HEK293 (cell line): Measurements from ENCODE around the gene CD151.
A peak's percentile ranks its signal among the peaks of the same experiment; 100 is the strongest.

Experiments used
- CTCF ChIA-PET: fragments of 350-600 bp; formaldehyde crosslinking; extraction: SDS; loops from one replicate; lab custom pipeline; 2021; ENCODE audit warnings: antibody characterized with exemption; lab: Yijun Ruan, JAX
- POLR2A ChIA-PET: fragments of 300-600 bp; formaldehyde crosslinking; extraction: SDS; loops from one replicate; lab custom pipeline; 2020; ENCODE audit warnings: antibody characterized with exemption, inconsistent platforms; lab: Yijun Ruan, JAX
- H3K27ac ChIP-seq: fragments of 200-500 bp; sonication (Bioruptor generic); 2 replicates; pipeline ENCODE4 v1.5.1; 2014; ENCODE audit warnings: low read depth, low read length, control low read depth, inconsistent platforms; ENCODE audit errors: extremely low read depth
- H3K36me3 ChIP-seq, 2 experiments: fragments of 200-500 bp in 1 of 2; sonication (Bioruptor generic) in 1 of 2; 1 replicate in 1 of 2; 2 replicates in 1 of 2; pipeline ENCODE4 v1.5.1; 2014 to 2017; ENCODE audit warnings: inconsistent platforms in 2 of 2, low read length in 2 of 2; ENCODE audit not compliant: control insufficient read depth in 2 of 2, insufficient read depth in 1 of 2
- H3K4me1 ChIP-seq: fragments of 200-500 bp; sonication (Bioruptor generic); 2 replicates; pipeline ENCODE4 v1.5.1; 2014; ENCODE audit warnings: mild to moderate bottlenecking, low read length, inconsistent platforms; ENCODE audit not compliant: control insufficient read depth, insufficient read depth
- H3K4me3 ChIP-seq: 2 replicates; pipeline ENCODE4 v1.5.1; 2011; ENCODE audit warnings: low read depth, mild to moderate bottlenecking, control low read depth, low read length, moderate library complexity
- H3K9me3 ChIP-seq: fragments of 200-500 bp; sonication (Bioruptor generic); 2 replicates; pipeline ENCODE4 v1.5.1; 2014; ENCODE audit warnings: low read depth, low read length, inconsistent platforms; ENCODE audit not compliant: control insufficient read depth, insufficient read depth
- GLI4 ChIP-seq: fragments of 450-650 bp; formaldehyde crosslinking; IDR thresholded peaks from 2 replicates; pipeline ENCODE4 v1.5.1; 2016; ENCODE audit warnings: missing biosample characterization, missing genetic modification characterization
- RBAK ChIP-seq: fragments of 450-650 bp; formaldehyde crosslinking; IDR thresholded peaks from 2 replicates; pipeline ENCODE4 v1.5.1; 2016; ENCODE audit warnings: missing biosample characterization, missing genetic modification characterization
- REST ChIP-seq: fragments of 450-650 bp; formaldehyde crosslinking; IDR thresholded peaks from 2 replicates; pipeline ENCODE4 v1.5.1; 2016; ENCODE audit warnings: missing biosample characterization, missing genetic modification characterization
- SALL2 ChIP-seq: fragments of 450-650 bp; formaldehyde crosslinking; IDR thresholded peaks from 2 replicates; pipeline ENCODE4 v1.5.0; 2017; ENCODE audit warnings: missing biosample characterization, mild to moderate bottlenecking, missing genetic modification characterization, borderline replicate concordance
- SCRT1 ChIP-seq: fragments of 450-650 bp; formaldehyde crosslinking; IDR thresholded peaks from 2 replicates; pipeline ENCODE4 v1.5.1; 2016; ENCODE audit warnings: missing biosample characterization, missing genetic modification characterization, borderline replicate concordance
- SCRT2 ChIP-seq: fragments of 450-650 bp; formaldehyde crosslinking; IDR thresholded peaks from 2 replicates; pipeline ENCODE4 v1.5.1; 2016; ENCODE audit warnings: missing biosample characterization, missing genetic modification characterization
- ZBTB17 ChIP-seq: fragments of 450-650 bp; formaldehyde crosslinking; IDR thresholded peaks from 2 replicates; pipeline ENCODE4 v1.5.1; 2016; ENCODE audit warnings: missing biosample characterization, missing genetic modification characterization
- ZIC2 ChIP-seq: fragments of 450-650 bp; formaldehyde crosslinking; IDR thresholded peaks from 2 replicates; pipeline ENCODE4 v1.5.1; 2016; ENCODE audit warnings: missing biosample characterization, missing genetic modification characterization
- ZNF112 ChIP-seq: fragments of 450-650 bp; formaldehyde crosslinking; IDR thresholded peaks from 2 replicates; pipeline ENCODE4 v1.5.0; 2017; ENCODE audit warnings: missing biosample characterization, missing genetic modification characterization
- ZNF169 ChIP-seq: fragments of 450-650 bp; formaldehyde crosslinking; IDR thresholded peaks from 2 replicates; pipeline ENCODE4 v1.5.1; 2016; ENCODE audit warnings: missing biosample characterization, missing genetic modification characterization
- ZNF202 ChIP-seq: fragments of 450-650 bp; formaldehyde crosslinking; IDR thresholded peaks from 2 replicates; pipeline ENCODE4 v1.5.1; 2016; ENCODE audit warnings: missing biosample characterization, missing genetic modification characterization, borderline replicate concordance
- ZNF23 ChIP-seq: fragments of 450-650 bp; formaldehyde crosslinking; IDR thresholded peaks from 2 replicates; pipeline ENCODE4 v1.5.1; 2016; ENCODE audit warnings: missing biosample characterization, missing genetic modification characterization, borderline replicate concordance
- ZNF266 ChIP-seq: fragments of 450-650 bp; formaldehyde crosslinking; IDR thresholded peaks from 2 replicates; pipeline ENCODE4 v1.5.1; 2016; ENCODE audit warnings: missing biosample characterization, missing genetic modification characterization, low read depth
- ZNF366 ChIP-seq: fragments of 450-650 bp; formaldehyde crosslinking; conservative IDR thresholded peaks from 2 replicates; pipeline ENCODE4 v1.5.1; 2016; ENCODE audit warnings: missing biosample characterization, missing genetic modification characterization
- ZNF48 ChIP-seq: fragments of 450-650 bp; formaldehyde crosslinking; IDR thresholded peaks from 2 replicates; pipeline ENCODE4 v1.5.1; 2016; ENCODE audit warnings: missing biosample characterization, missing genetic modification characterization
- ZNF501 ChIP-seq: fragments of 450-650 bp; formaldehyde crosslinking; IDR thresholded peaks from 2 replicates; pipeline ENCODE4 v1.5.1; 2016; ENCODE audit warnings: missing biosample characterization, missing genetic modification characterization
- ZNF513 ChIP-seq: fragments of 450-650 bp; IDR thresholded peaks from 2 replicates; pipeline ENCODE4 v1.5.1; 2018; ENCODE audit warnings: missing biosample characterization, missing genetic modification characterization
- ZNF555 ChIP-seq: fragments of 450-650 bp; formaldehyde crosslinking; conservative IDR thresholded peaks from 2 replicates; pipeline ENCODE4 v1.5.1; 2017; ENCODE audit warnings: missing biosample characterization, mild to moderate bottlenecking, missing genetic modification characterization, inconsistent platforms
- ZNF670 ChIP-seq: fragments of 450-650 bp; formaldehyde crosslinking; IDR thresholded peaks from 2 replicates; pipeline ENCODE4 v1.5.1; 2016; ENCODE audit warnings: missing biosample characterization, missing genetic modification characterization, low read depth
- ZNF677 ChIP-seq: fragments of 450-650 bp; IDR thresholded peaks from 2 replicates; pipeline ENCODE4 v1.5.0; 2018; ENCODE audit warnings: missing biosample characterization, mild to moderate bottlenecking, missing genetic modification characterization, moderate library complexity
- ZNF701 ChIP-seq: fragments of 450-650 bp; formaldehyde crosslinking; IDR thresholded peaks from 2 replicates; pipeline ENCODE4 v1.5.1; 2016; ENCODE audit warnings: missing biosample characterization, missing genetic modification characterization
- ZNF747 ChIP-seq: fragments of 450-650 bp; formaldehyde crosslinking; IDR thresholded peaks from 2 replicates; pipeline ENCODE4 v1.5.1; 2016; ENCODE audit warnings: missing biosample characterization, missing genetic modification characterization
- ZNF777 ChIP-seq: fragments of 450-650 bp; formaldehyde crosslinking; IDR thresholded peaks from 2 replicates; pipeline ENCODE4 v1.5.1; 2017; ENCODE audit warnings: missing biosample characterization, missing genetic modification characterization, borderline replicate concordance
- ZSCAN16 ChIP-seq: fragments of 450-650 bp; formaldehyde crosslinking; IDR thresholded peaks from 2 replicates; pipeline ENCODE4 v1.5.1; 2016; ENCODE audit warnings: missing biosample characterization, missing genetic modification characterization
- ZSCAN30 ChIP-seq: fragments of 450-650 bp; IDR thresholded peaks from 2 replicates; pipeline ENCODE4 v1.5.1; 2018; ENCODE audit warnings: missing biosample characterization, mild to moderate bottlenecking, missing genetic modification characterization, moderate library complexity
- ZSCAN4 ChIP-seq: fragments of 450-650 bp; formaldehyde crosslinking; IDR thresholded peaks from 2 replicates; pipeline ENCODE4 v1.5.1; 2017; ENCODE audit warnings: missing biosample characterization, missing genetic modification characterization
- TF ChIP-seq, protein P1 (sequence below): fragments of 450-650 bp; formaldehyde crosslinking; conservative IDR thresholded peaks from 2 replicates; pipeline ENCODE4 v1.5.1; 2016; ENCODE audit warnings: low read depth, missing biosample characterization, missing genetic modification characterization

The CD151 gene

DNA sequence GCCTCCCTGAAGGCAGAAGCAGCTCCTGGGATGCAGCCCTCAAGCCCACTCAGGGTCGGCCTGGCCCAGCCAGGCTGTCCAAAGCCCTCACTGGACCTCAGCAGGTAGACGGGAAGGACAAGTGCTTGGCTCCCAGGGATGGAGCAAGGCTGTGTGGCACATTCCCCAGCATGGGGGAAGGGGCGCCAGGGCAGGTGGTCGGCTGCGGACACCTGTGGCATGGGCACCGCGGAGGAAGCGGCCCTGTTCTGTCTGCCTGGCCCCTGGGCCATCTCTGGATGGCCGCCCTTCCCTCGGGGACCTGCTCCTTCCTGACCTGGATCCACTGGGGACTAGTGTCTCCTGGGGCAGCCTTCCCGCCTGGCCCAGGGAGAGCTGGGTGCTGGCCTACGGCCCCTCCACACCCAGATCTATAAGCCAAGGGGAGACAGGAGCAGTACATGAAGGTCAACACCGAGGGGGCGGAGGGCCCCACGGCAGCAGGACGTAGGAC, 51.9 kb downstream of the CD151 start:
- H3K27ac ChIP-seq, result no peak overlapping the region
- TF ChIP-seq ZIC2 (tag by site-specific recombination) (no peak), ZNF777 (tag by site-specific recombination) (no peak), ZNF670 (tag by site-specific recombination) (no peak), SCRT1 (tag by site-specific recombination) (peak; percentile 55; the same call in 1 of the 2 replicates), ZSCAN16 (no peak), REST (tag by site-specific recombination) (no peak), ZNF169 (tag by site-specific recombination) (no peak), ZNF112 (tag by site-specific recombination) (no peak), SCRT2 (tag by site-specific recombination) (peak; percentile 66), ZNF677 (tag by site-specific recombination) (no peak), ZBTB17 (tag by site-specific recombination) (no peak), ZSCAN4 (tag by site-specific recombination) (no peak)
- TF ChIP-seq, all 188 proteins: peak for 2
- Histone ChIP-seq H3K4me3 (no peak overlapping the region), H3K4me1 (no peaks in the 10 kb centered on the region), H3K9me3 (no peaks in the 10 kb centered on the region), H3K36me3 (peaks cover 0 to 77% of the 10 kb centered on the region in 2 experiments; a peak in 2 of 3 replicates)
- CTCF ChIA-PET, result no interaction called here
- POLR2A ChIA-PET, result no interaction called here

DNA sequence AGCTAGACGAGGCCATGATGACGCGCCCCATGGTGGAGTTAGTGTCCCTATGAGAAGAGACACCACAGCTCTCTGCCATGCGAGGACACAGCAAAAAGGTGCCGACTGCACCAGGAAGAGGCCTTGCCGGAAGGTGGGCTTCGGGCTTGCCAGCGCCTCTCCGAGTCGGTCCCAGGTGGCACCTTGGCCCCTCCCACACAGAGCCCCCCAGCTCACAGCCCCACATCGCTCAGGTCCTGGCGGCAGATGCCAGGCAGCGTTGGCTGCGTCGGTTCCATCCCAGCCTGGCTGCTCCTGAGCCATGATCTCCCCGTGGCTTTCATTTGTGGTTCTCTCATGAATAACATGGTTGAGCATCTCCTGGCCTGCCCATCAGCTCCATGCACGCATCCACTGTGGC, 53.8 kb downstream of the CD151 start:
- Histone ChIP-seq H3K9me3 (no peaks in the 10 kb centered on the region), H3K4me1 (no peaks in the 10 kb centered on the region), H3K4me3 (no peak overlapping the region), H3K27ac (no peak overlapping the region), H3K36me3 (peaks cover 0 to 79% of the 10 kb centered on the region in 2 experiments; a peak in 2 of 3 replicates)
- POLR2A ChIA-PET, result interaction anchor here (1.7 kb wide), 1 partner anchor 9 kb away, joined by 4 read pairs; no protein-coding TSS in a partner anchor
- CTCF ChIA-PET, result no interaction called here
- TF ChIP-seq ZNF555 (no peak), ZNF747 (tag by site-specific recombination) (no peak), ZBTB17 (tag by site-specific recombination) (no peak), ZNF513 (no peak), ZSCAN30 (tag by site-specific recombination) (no peak), ZNF202 (tag by site-specific recombination) (no peak), ZNF501 (tag by site-specific recombination) (no peak), ZNF266 (tag by site-specific recombination) (no peak), ZNF48 (tag by site-specific recombination) (no peak), ZNF23 (tag by site-specific recombination) (no peak), SALL2 (tag by site-specific recombination) (no peak), ZNF366 (no peak), RBAK (tag by site-specific recombination) (no peak), GLI4 (tag by site-specific recombination) (no peak), ZNF701 (no peak)
- TF ChIP-seq, protein P1, sequence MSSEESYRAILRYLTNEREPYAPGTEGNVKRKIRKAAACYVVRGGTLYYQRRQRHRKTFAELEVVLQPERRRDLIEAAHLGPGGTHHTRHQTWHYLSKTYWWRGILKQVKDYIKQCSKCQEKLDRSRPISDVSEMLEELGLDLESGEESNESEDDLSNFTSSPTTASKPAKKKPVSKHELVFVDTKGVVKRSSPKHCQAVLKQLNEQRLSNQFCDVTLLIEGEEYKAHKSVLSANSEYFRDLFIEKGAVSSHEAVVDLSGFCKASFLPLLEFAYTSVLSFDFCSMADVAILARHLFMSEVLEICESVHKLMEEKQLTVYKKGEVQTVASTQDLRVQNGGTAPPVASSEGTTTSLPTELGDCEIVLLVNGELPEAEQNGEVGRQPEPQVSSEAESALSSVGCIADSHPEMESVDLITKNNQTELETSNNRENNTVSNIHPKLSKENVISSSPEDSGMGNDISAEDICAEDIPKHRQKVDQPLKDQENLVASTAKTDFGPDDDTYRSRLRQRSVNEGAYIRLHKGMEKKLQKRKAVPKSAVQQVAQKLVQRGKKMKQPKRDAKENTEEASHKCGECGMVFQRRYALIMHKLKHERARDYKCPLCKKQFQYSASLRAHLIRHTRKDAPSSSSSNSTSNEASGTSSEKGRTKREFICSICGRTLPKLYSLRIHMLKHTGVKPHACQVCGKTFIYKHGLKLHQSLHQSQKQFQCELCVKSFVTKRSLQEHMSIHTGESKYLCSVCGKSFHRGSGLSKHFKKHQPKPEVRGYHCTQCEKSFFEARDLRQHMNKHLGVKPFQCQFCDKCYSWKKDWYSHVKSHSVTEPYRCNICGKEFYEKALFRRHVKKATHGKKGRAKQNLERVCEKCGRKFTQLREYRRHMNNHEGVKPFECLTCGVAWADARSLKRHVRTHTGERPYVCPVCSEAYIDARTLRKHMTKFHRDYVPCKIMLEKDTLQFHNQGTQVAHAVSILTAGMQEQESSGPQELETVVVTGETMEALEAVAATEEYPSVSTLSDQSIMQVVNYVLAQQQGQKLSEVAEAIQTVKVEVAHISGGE (tag by site-specific recombination), result no peak
